Measurements from ENCODE around the gene NTMT1.

The NTMT1 gene

DNA sequence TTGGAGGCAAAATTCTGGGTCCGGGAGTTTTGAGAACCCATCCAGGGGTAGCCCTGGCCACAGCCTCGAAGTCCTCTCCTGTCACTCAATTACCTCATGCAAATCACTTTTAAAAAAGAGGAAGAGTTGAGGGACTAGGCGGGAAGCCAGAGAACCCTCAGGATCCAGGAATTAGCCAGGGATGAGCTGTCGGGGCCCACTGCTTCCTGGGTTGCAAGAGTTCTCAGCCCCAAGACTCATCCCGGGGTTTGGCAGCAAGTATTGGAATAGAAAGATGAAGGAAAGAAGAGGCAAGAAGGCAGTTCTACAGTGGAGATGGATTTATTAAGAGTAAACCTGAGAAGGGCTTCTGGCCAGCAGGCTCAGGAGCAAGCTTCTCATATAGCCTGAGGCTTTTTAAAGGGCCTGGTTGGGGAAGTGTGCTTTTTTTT, 30.6 kb upstream of the NTMT1 start:
- Histone ChIP-seq H2AFZ (ENCODE audit: low read length) (no peak overlapping the region), H3K27ac (ENCODE audit: low read depth, low read length, poor library complexity, severe bottlenecking) (no peak overlapping the region), H3K4me2 (ENCODE audit: low read length) (no peak overlapping the region)

DNA sequence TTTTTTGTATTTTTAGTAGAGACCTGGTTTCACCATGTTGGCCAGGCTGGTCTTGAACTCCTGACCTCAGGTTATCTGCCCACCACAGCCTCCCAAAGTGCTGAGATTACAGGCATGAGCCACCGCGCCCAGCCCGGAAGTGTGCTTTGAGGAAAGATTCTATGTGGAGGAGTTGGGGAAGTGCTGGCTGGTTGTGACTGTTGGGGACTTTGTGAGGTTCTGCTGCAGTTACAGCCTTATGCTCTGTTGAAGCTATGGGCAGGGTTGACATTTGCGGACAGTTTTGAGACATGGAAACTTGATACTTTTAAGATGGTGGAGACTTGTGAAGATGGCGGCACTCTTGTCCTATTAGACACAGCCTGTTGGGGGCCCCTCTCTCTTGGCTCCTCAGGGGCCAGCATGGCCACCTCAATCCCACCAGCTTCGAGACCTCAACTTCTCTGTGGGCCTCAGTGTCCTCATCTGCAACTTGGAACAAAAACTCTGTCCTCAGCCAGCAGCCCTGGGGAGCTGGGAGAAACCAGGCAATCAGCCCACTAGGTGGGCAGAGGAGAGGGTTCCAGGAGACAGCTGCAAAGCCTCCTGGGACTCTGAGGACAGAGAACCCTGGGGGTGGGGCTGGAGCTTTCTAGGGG, 29.9 kb upstream of the NTMT1 start:
- H3K9ac ChIP-seq (ENCODE audit: low read length) = no peak overlapping the region
- H4K20me1 ChIP-seq (ENCODE audit: insufficient read depth, low read length) = no peaks in the 10 kb centered on the region
- no peaks in the 10 kb centered on the region for H3F3A ChIP-seq (ENCODE audit: insufficient read depth, low read length)
- no peaks in the 10 kb centered on the region for H3K9me3 ChIP-seq (ENCODE audit: low read length)
- H3K4me3 ChIP-seq (ENCODE audit: low read depth, low read length, poor library complexity, severe bottlenecking) = no peak overlapping the region
- no peaks in the 10 kb centered on the region for H3K36me3 ChIP-seq (ENCODE audit: insufficient read depth, low read length)
- H3K4me1 ChIP-seq (ENCODE audit: insufficient read depth, low read length, severe bottlenecking) = no peaks in the 10 kb centered on the region
- H3K79me2 ChIP-seq (ENCODE audit: insufficient read depth, low read length) = no peaks in the 10 kb centered on the region
- no peak overlapping the region for H3K27ac ChIP-seq (ENCODE audit: low read depth, low read length, poor library complexity, severe bottlenecking)
- no peaks in the 10 kb centered on the region for H3K9me2 ChIP-seq (ENCODE audit: low read depth, low read length)
- H2AFZ ChIP-seq (ENCODE audit: low read length) = no peak overlapping the region
- H3K27me3 ChIP-seq (ENCODE audit: insufficient read depth, low read length) = 0 out of 2 replicates have a peak, but pooled peaks cover 8% of the 10 kb centered on the region
- TF ChIP-seq, protein P1, sequence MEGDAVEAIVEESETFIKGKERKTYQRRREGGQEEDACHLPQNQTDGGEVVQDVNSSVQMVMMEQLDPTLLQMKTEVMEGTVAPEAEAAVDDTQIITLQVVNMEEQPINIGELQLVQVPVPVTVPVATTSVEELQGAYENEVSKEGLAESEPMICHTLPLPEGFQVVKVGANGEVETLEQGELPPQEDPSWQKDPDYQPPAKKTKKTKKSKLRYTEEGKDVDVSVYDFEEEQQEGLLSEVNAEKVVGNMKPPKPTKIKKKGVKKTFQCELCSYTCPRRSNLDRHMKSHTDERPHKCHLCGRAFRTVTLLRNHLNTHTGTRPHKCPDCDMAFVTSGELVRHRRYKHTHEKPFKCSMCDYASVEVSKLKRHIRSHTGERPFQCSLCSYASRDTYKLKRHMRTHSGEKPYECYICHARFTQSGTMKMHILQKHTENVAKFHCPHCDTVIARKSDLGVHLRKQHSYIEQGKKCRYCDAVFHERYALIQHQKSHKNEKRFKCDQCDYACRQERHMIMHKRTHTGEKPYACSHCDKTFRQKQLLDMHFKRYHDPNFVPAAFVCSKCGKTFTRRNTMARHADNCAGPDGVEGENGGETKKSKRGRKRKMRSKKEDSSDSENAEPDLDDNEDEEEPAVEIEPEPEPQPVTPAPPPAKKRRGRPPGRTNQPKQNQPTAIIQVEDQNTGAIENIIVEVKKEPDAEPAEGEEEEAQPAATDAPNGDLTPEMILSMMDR (IDR thresholded peaks at IDR 0.05; ENCODE audit: low read length) = no peak
- no peak for TF ChIP-seq EZH2 (IDR thresholded peaks at IDR 0.05; ENCODE audit: borderline replicate concordance, low read length)
- no peak overlapping the region for H3K4me2 ChIP-seq (ENCODE audit: low read length)

More for the DNA sequence above, 30.6 kb upstream of the NTMT1 start:
- Histone ChIP-seq H3K9me3 (ENCODE audit: low read length) (no peaks in the 10 kb centered on the region), H3K9ac (ENCODE audit: low read length) (no peak overlapping the region), H3K36me3 (ENCODE audit: insufficient read depth, low read length) (no peaks in the 10 kb centered on the region), H3K27me3 (ENCODE audit: insufficient read depth, low read length) (0 out of 2 replicates have a peak, but pooled peaks cover 8% of the 10 kb centered on the region), H3K4me1 (ENCODE audit: insufficient read depth, low read length, severe bottlenecking) (no peaks in the 10 kb centered on the region), H3K9me2 (ENCODE audit: low read depth, low read length) (no peaks in the 10 kb centered on the region), H3F3A (ENCODE audit: insufficient read depth, low read length) (no peaks in the 10 kb centered on the region), H3K4me3 (ENCODE audit: low read depth, low read length, poor library complexity, severe bottlenecking) (no peak overlapping the region), H4K20me1 (ENCODE audit: insufficient read depth, low read length) (no peaks in the 10 kb centered on the region), H3K79me2 (ENCODE audit: insufficient read depth, low read length) (no peaks in the 10 kb centered on the region)
- TF ChIP-seq, protein P1 (IDR thresholded peaks at IDR 0.05; ENCODE audit: low read length) = no peak
- TF ChIP-seq EZH2 (IDR thresholded peaks at IDR 0.05; ENCODE audit: borderline replicate concordance, low read length) = no peak

DNA sequence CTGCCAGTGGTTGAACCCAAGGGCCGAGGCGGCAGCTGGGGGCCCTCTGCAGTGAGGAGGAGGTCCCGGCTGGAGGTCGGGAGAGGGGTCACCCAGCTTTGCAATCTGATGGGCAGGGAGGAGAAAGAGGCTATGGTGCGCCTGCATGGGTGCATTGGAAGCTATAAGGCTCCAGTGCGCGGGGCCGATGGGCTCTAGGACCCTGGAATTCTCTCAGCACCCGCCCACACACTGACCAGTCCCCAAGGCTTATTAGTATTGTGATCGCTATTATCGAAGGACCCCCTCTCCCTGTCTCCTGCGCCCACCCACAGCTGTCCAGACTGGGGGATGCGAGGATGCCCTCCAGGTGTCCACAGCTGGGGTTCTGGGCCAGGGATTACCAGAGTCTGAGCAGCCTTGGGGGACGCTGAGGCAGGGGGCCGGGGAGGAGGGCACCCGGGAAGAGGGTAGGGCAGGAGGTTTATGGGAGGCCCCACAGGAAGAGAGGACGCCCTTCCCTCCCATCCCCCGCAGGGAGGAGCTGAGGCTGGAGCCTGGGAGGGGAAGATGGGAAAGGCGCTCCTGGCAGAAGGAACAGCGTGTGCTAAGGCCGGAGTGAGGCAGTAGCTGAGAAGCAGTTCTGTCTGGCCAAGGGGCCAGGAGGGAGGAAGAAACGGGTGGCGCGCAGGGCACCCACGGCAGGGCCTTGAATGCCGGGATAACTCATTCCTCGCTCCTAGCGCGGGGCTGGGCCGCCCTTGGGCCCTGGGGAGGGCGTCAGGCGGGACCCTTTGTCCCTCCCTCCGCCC, 29.2 kb upstream of the NTMT1 start:
- H3K9me3 ChIP-seq (ENCODE audit: low read length) = no peaks in the 10 kb centered on the region
- no peaks in the 10 kb centered on the region for H3K9me2 ChIP-seq (ENCODE audit: low read depth, low read length)
- no peaks in the 10 kb centered on the region for H4K20me1 ChIP-seq (ENCODE audit: insufficient read depth, low read length)
- H3K27me3 ChIP-seq (ENCODE audit: insufficient read depth, low read length) = 0 out of 2 replicates have a peak, but pooled peaks cover 8% of the 10 kb centered on the region
- H3K36me3 ChIP-seq (ENCODE audit: insufficient read depth, low read length) = no peaks in the 10 kb centered on the region
- H3K4me1 ChIP-seq (ENCODE audit: insufficient read depth, low read length, severe bottlenecking) = no peaks in the 10 kb centered on the region
- no peak overlapping the region for H3K9ac ChIP-seq (ENCODE audit: low read length)
- TF ChIP-seq, protein P1 (IDR thresholded peaks at IDR 0.05; ENCODE audit: low read length) = no peak
- no peak for TF ChIP-seq EZH2 (IDR thresholded peaks at IDR 0.05; ENCODE audit: borderline replicate concordance, low read length)
- no peak overlapping the region for H3K4me2 ChIP-seq (ENCODE audit: low read length)
- H3K4me3 ChIP-seq (ENCODE audit: low read depth, low read length, poor library complexity, severe bottlenecking) = no peak overlapping the region
- no peaks in the 10 kb centered on the region for H3K79me2 ChIP-seq (ENCODE audit: insufficient read depth, low read length)
- no peaks in the 10 kb centered on the region for H3F3A ChIP-seq (ENCODE audit: insufficient read depth, low read length)
- no peak overlapping the region for H2AFZ ChIP-seq (ENCODE audit: low read length)
- no peak overlapping the region for H3K27ac ChIP-seq (ENCODE audit: low read depth, low read length, poor library complexity, severe bottlenecking)
